Smooth muscle cell (in vitro differentiated cells): ENCODE measurements around the gene SLC7A5. TPM values are rescaled to one million over a fixed set of nuclear protein-coding genes. Genes with fewer than 3 reads are reported as not detected.
"Not testable (repeated sequence)": the region's sequence is repeated elsewhere in the genome, so short reads cannot be mapped to it uniquely, and the experiment has no call there.

Experiments used
- DNase-seq: peaks from one replicate; lab custom pipeline; 2025; ENCODE audit not compliant: unreplicated experiment; lab: John Stamatoyannopoulos, UW
- H2AFZ ChIP-seq: fragments of 200-600 bp; sonication (generic); 2 replicates; pipeline ENCODE4 v1.6.0; 2016; ENCODE audit warnings: antibody characterized with exemption, low read depth, mild to moderate bottlenecking
- H3F3A ChIP-seq: fragments of 200-600 bp; sonication (generic); 2 replicates; pipeline ENCODE4 v1.6.0; 2017; ENCODE audit warnings: antibody characterized with exemption, low read depth
- H3K27ac ChIP-seq: fragments of 200-600 bp; sonication (generic); 2 replicates; pipeline ENCODE4 v1.5.1; 2016; ENCODE audit warnings: low read depth, mild to moderate bottlenecking
- H3K27me3 ChIP-seq: fragments of 200-600 bp; sonication (generic); 2 replicates; pipeline ENCODE4 v1.6.1; 2016; ENCODE audit warnings: low read depth, mild to moderate bottlenecking
- H3K36me3 ChIP-seq: fragments of 200-600 bp; sonication (generic); 2 replicates; pipeline ENCODE4 v1.5.1; 2016; ENCODE audit warnings: low read depth
- H3K4me1 ChIP-seq: fragments of 200-600 bp; sonication (generic); 2 replicates; pipeline ENCODE4 v1.5.1; 2016; ENCODE audit warnings: low read depth
- H3K4me2 ChIP-seq: fragments of 200-600 bp; sonication (generic); 2 replicates; pipeline ENCODE4 v1.6.0; 2016; ENCODE audit warnings: mild to moderate bottlenecking
- H3K4me3 ChIP-seq: fragments of 200-600 bp; sonication (generic); 2 replicates; pipeline ENCODE4 v1.5.1; 2016; ENCODE audit warnings: mild to moderate bottlenecking
- H3K79me2 ChIP-seq: fragments of 200-600 bp; sonication (generic); 2 replicates; pipeline ENCODE4 v1.6.0; 2016; ENCODE audit warnings: low read depth, mild to moderate bottlenecking
- H3K9ac ChIP-seq: fragments of 200-600 bp; sonication (generic); 2 replicates; pipeline ENCODE4 v1.6.0; 2016; ENCODE audit warnings: low read depth
- H3K9me3 ChIP-seq: fragments of 200-600 bp; sonication (generic); replicated peaks from 2 replicates; pipeline ENCODE4 v1.5.1; 2016; ENCODE audit warnings: low read depth
- H4K20me1 ChIP-seq: fragments of 200-600 bp; sonication (generic); 2 replicates; pipeline ENCODE4 v1.6.0; 2016; ENCODE audit warnings: low read depth
- WGBS: methylation state at CpG from one replicate; pipeline ENCODE4 v1.1.7; 2016; ENCODE audit warnings: low lambda C conversion rate; 5-methylcytosine and 5-hydroxymethylcytosine counted together
- polyA plus RNA-seq: library from polyadenylated mRNA; unstranded; fragments of >200 nt; fragmentation: Nextera tagmentation; extraction: Ambion mirVana; gene quantifications from 2 replicates; pipeline ENCODE4 v1.2.1, GENCODE V29; 2016
- total RNA-seq: library from RNA; depleted of rRNA; stranded (reverse); fragments of >200 nt; gene quantifications from 2 replicates; pipeline ENCODE4 v1.2.3, GENCODE V29; 2014
- TF ChIP-seq, protein P1 (sequence below): fragments of 200-600 bp; sonication (generic); IDR thresholded peaks from 2 replicates; pipeline ENCODE4 v1.5.1; 2017; ENCODE audit warnings: borderline replicate concordance, mild to moderate bottlenecking, antibody characterized with exemption; ENCODE audit not compliant: insufficient read depth, poor library complexity, severe bottlenecking

The SLC7A5 gene
- total and polyA plus RNA-seq, 2 experiments from 2014 or later = 51.3 to 58.8 TPM

DNA sequence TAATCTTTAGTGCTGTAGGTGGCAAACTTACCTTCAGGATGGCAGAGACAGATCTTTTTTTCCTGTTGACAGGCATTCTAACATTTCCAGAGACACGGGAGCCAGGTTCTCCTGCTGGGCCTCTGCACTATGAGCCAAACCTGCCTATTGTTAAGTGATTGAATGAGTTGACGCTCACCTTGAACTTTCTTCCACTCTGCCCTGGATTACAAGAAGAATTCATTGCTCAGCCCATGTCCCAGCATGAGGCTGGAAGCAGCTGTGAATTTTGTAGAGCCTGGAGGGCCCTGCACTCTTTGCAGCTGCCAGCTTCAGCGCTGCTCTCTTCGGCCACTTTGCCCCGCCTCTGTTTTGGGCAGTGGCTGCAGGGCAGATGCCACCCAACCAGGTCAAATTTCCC lies 9.4 kb upstream of the SLC7A5 start:
- WGBS = 83% methylated on average over 5 of the region's 5 CpGs
- Histone ChIP-seq H3K9ac (no peak overlapping the region), H3K4me3 (no peak overlapping the region)

DNA sequence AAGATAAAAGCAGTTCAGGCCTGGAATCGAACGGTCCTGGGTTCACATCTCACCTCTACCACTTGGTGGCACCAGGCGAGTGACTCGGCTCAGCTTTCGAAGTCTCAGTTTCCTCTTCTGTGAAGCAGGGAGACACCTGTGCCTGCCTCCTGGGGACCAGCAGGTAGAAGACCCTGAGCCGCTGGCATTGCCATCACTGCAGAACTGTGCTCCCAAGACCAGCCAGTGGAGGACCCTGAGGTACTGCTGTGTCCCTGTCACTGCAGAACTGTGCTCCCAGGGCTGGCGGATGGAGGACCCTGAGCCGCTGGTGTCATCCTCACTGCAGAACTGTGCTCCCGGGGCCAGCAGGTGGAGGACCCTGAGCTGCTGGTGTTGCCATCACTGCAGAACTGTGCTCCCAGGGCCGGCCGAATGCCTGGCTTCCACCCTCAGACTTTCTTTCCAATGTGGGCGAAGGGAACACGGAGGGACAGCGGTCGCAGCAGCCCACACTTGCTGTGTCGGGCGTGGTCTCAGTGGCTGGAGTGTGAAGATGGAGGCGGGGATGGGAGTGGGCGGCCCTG lies 8.7 kb upstream of the SLC7A5 start:
- H3K27ac ChIP-seq = no peak overlapping the region
- H3K9ac ChIP-seq = no peak overlapping the region
- 90% methylated on average over 19 of the region's 19 CpGs for WGBS
- no peaks in the 10 kb centered on the region for H4K20me1 ChIP-seq
- TF ChIP-seq, protein P1, sequence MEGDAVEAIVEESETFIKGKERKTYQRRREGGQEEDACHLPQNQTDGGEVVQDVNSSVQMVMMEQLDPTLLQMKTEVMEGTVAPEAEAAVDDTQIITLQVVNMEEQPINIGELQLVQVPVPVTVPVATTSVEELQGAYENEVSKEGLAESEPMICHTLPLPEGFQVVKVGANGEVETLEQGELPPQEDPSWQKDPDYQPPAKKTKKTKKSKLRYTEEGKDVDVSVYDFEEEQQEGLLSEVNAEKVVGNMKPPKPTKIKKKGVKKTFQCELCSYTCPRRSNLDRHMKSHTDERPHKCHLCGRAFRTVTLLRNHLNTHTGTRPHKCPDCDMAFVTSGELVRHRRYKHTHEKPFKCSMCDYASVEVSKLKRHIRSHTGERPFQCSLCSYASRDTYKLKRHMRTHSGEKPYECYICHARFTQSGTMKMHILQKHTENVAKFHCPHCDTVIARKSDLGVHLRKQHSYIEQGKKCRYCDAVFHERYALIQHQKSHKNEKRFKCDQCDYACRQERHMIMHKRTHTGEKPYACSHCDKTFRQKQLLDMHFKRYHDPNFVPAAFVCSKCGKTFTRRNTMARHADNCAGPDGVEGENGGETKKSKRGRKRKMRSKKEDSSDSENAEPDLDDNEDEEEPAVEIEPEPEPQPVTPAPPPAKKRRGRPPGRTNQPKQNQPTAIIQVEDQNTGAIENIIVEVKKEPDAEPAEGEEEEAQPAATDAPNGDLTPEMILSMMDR = no peak
- no peaks in the 10 kb centered on the region for H3K4me1 ChIP-seq
- no peaks in the 10 kb centered on the region for H3F3A ChIP-seq
- no peaks in the 10 kb centered on the region for H3K36me3 ChIP-seq
- no peaks in the 10 kb centered on the region for H3K9me3 ChIP-seq
- DNase-seq = no peak
- H3K4me2 ChIP-seq = no peak overlapping the region
- H3K4me3 ChIP-seq = no peak overlapping the region
- H3K27me3 ChIP-seq = no peaks in the 10 kb centered on the region
- H3K79me2 ChIP-seq = no peaks in the 10 kb centered on the region
- no peak overlapping the region for H2AFZ ChIP-seq

More for the DNA sequence above, 9.4 kb upstream of the SLC7A5 start:
- TF ChIP-seq, protein P1 = no peak
- H3K27me3 ChIP-seq = no peaks in the 10 kb centered on the region
- no peaks in the 10 kb centered on the region for H3K36me3 ChIP-seq
- no peak overlapping the region for H3K27ac ChIP-seq
- no peaks in the 10 kb centered on the region for H4K20me1 ChIP-seq
- H3K9me3 ChIP-seq = no peaks in the 10 kb centered on the region
- DNase-seq = no peak
- no peaks in the 10 kb centered on the region for H3F3A ChIP-seq
- no peak overlapping the region for H3K4me2 ChIP-seq
- H3K4me1 ChIP-seq = no peaks in the 10 kb centered on the region
- H2AFZ ChIP-seq = no peak overlapping the region
- no peaks in the 10 kb centered on the region for H3K79me2 ChIP-seq

DNA sequence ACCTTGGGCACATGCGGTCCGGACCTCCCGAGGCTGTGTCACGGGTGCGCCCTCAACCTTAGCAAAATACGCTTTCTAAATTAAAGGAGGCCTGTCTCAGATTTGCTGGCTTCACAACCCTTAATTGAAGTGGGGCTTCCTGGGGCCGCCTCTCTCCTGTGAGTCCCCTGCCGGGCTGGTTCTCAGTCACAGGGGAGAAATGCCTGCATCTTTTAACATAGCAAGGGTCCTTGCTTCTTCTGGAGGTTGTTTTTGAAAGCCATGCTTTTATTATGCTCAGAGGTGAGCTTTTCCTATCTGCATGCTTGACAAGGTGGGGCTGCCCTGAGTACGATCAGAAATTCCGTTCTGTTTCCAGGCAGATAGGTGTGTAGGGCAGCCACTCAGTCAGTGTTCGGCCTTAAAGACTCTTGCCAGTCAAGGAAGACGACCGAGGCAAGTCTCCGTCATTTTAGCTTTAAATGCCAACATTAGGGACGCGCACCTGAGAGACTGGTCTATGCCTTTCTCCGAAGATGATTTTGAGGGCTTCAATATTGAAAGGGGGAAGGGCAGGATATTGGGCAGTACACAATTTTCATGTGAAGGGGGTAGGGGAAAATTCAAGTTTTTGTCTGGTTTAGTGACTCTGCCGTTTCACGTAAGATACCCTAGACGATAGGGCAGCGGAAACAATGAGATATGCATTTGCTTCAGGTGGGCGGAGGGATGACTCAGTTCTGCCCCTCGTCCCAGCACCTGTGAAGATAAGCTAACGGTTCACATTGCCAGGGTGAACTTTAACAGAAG lies 5.5 kb upstream of the SLC7A5 start:
- peaks cover 8% of the 10 kb centered on the region for H3K4me1 ChIP-seq
- no peak overlapping the region for H3K4me2 ChIP-seq
- no peaks in the 10 kb centered on the region for H3K9me3 ChIP-seq
- H3K27ac ChIP-seq = no peak overlapping the region
- H3K36me3 ChIP-seq = no peaks in the 10 kb centered on the region
- peaks cover 16% of the 10 kb centered on the region for H3F3A ChIP-seq
- no peak overlapping the region for H2AFZ ChIP-seq
- H3K79me2 ChIP-seq = no peaks in the 10 kb centered on the region
- H3K27me3 ChIP-seq = no peaks in the 10 kb centered on the region
- H3K9ac ChIP-seq = no peak overlapping the region
- no peak overlapping the region for H3K4me3 ChIP-seq
- no peaks in the 10 kb centered on the region for H4K20me1 ChIP-seq
- TF ChIP-seq, protein P1 = no peak
- DNase-seq = no peak
- WGBS = 40% methylated on average over 24 of the region's 24 CpGs

GRCh38 chr16:87870418-87871291 lies 1.3 kb upstream of the SLC7A5 start:
- not testable (repeated sequence) for H3K27me3 ChIP-seq, H3K9me3 ChIP-seq, H3K4me1 ChIP-seq, H2AFZ ChIP-seq, DNase-seq, H3K36me3 ChIP-seq, H3K4me3 ChIP-seq
- H3K9ac ChIP-seq = peak overlapping the region; percentile 61
- 6% methylated on average over 24 of the region's 24 CpGs for WGBS
- peaks cover 18% of the 10 kb centered on the region for H3F3A ChIP-seq
- H4K20me1 ChIP-seq = peaks cover 31% of the 10 kb centered on the region
- peak overlapping the region; percentile 91 for H3K27ac ChIP-seq
- H3K4me2 ChIP-seq = peak overlapping the region; percentile 72
- H3K79me2 ChIP-seq = peaks cover 22% of the 10 kb centered on the region

DNA sequence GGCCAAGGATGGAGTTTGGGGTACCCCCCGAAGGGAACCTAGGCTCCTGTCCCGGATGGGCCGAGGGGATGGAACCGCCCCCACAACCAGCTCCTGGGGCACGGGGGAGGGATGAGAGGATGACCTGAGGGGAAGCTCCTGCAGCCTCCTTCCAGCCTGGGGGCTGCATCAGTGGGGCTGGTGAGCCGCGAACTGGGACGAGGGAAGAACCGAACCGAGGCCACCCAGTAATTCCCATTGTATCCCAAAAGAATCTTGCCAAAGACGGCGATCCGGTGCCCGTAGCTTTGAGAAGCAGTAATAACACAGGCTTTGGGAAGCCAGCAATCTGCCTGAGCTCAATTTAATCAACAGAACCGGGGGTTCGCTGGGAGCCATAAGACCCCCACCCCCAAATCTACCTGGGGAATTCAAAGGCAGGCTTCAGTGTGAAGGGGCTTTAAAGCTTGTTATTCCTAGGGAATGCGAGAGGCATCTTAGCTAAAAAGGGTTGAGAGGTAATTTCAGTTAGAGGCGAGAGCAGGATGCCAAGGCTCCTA lies 641 bp upstream of the SLC7A5 start:
- not testable (repeated sequence) for H2AFZ ChIP-seq, H3K4me3 ChIP-seq, DNase-seq, H3K27me3 ChIP-seq, H3K9me3 ChIP-seq, H3K4me1 ChIP-seq, H3K36me3 ChIP-seq
- 37% methylated on average over 16 of the region's 18 CpGs for WGBS
- H3K4me2 ChIP-seq = peak overlapping the region; percentile 54
- H3K27ac ChIP-seq = peak overlapping the region; percentile 91
- peaks cover 29% of the 10 kb centered on the region for H3K79me2 ChIP-seq
- H3F3A ChIP-seq = peaks cover 18% of the 10 kb centered on the region
- H3K9ac ChIP-seq = peak overlapping the region; percentile 51
- peaks cover 38% of the 10 kb centered on the region for H4K20me1 ChIP-seq
